GM13976 (cell line): Measurements from ENCODE around the gene CUL9.
A peak's percentile ranks its signal among the peaks of the same experiment; 100 is the strongest.
"Not testable (repeated sequence)": the region's sequence is repeated elsewhere in the genome, so short reads cannot be mapped to it uniquely, and the experiment has no call there.

ENCODE experiments used
- DNase-seq: peaks from one replicate; pipeline ENCODE4 v3.0.0; 2012; ENCODE audit warnings: low spot score
- CTCF ChIP-seq: IDR thresholded peaks from 2 replicates; pipeline ENCODE4 v1.5.1; 2012; ENCODE audit warnings: borderline replicate concordance, mild to moderate bottlenecking; ENCODE audit not compliant: insufficient read depth; ENCODE audit errors: extremely low read depth, missing control alignments, control extremely low read depth
- in situ Hi-C: fragments of 300-500 bp; cut with MboI; formaldehyde crosslinking; loops from one replicate; pipeline ENCODE4 v1.12.0; 2022; ENCODE audit warnings: low sequenced_read_pairs, mixed read lengths, inconsistent platforms; ENCODE audit not compliant: unreplicated experiment

Gene CUL9

GRCh38 chr6:43181942-43182860 is at the start of gene CUL9:
CUL9 (plus strand) TSS chr6:43182196; CDS start chr6:43184311, 2,115 bp downstream.
- in situ Hi-C loops, result no loop called here
- DNase-seq, result peak; percentile 94
- TF ChIP-seq CTCF, result peak; percentile 4

GRCh38 chr6:43138267-43138666 is 43.7 kb upstream of the CUL9 start:
- no peak for DNase-seq
- TF ChIP-seq CTCF, result no peak
- in situ Hi-C loops, result no loop called here

- DNase-seq, result not testable (repeated sequence)
- in situ Hi-C loops, result loop anchor here (5.0 kb wide), 1 partner anchor 233 kb away; no protein-coding TSS in a partner anchor
These were observed 42.0 kb upstream of the CUL9 start for GRCh38 chr6:43139973-43140372.

- TF ChIP-seq CTCF, result no peak
- in situ Hi-C loops, result loop anchor here (5.0 kb wide), 1 partner anchor 234 kb away; no protein-coding TSS in a partner anchor
- no peak for DNase-seq
These were observed 40.4 kb upstream of the CUL9 start for GRCh38 chr6:43141644-43142043.

- in situ Hi-C loops, result loop anchor here (5.0 kb wide), 1 partner anchor 235 kb away; no protein-coding TSS in a partner anchor
- no peak for DNase-seq
- TF ChIP-seq CTCF, result no peak
These were observed 39.9 kb upstream of the CUL9 start for GRCh38 chr6:43142101-43142500.

- peak; percentile 95 for DNase-seq
- peak; percentile 96 for TF ChIP-seq CTCF
- in situ Hi-C loops, result loop anchor here (5.0 kb wide), 1 partner anchor 236 kb away; no protein-coding TSS in a partner anchor
These were observed 38.5 kb upstream of the CUL9 start for GRCh38 chr6:43143235-43144128.

- TF ChIP-seq CTCF, result no peak
- DNase-seq, result peak; percentile 18
- in situ Hi-C loops, result loop anchor here (5.0 kb wide), 1 partner anchor 238 kb away; no protein-coding TSS in a partner anchor
These were observed 37.1 kb upstream of the CUL9 start for GRCh38 chr6:43144879-43145278.
